HepG2 (cell line): ENCODE data around the gene S100A4.

Source experiments
- CBFB ChIP-seq: sonication (generic); formaldehyde crosslinking; IDR thresholded peaks from 2 replicates; pipeline ENCODE4 v1.4.0; 2020; ENCODE audit warnings: missing genetic modification reagents
- MYNN ChIP-seq: sonication (generic); formaldehyde crosslinking; IDR thresholded peaks from 2 replicates; pipeline ENCODE4 v1.4.0; 2020; ENCODE audit warnings: mild to moderate bottlenecking, low read depth, missing genetic modification reagents
- PCBP1 ChIP-seq: fragments of 200-400 bp; formaldehyde crosslinking; IDR thresholded peaks from 2 replicates; pipeline ENCODE4 v1.6.1; 2017; ENCODE audit warnings: mild to moderate bottlenecking, low read depth, low read length, borderline replicate concordance
- SMC3 ChIP-seq: IDR thresholded peaks from 2 replicates; pipeline ENCODE4 v1.6.1; 2011; ENCODE audit warnings: low read length, improper control_type of control experiment
- ZFP90 ChIP-seq: sonication (generic); formaldehyde crosslinking; IDR thresholded peaks from 2 replicates; pipeline ENCODE4 v1.8.0; 2022; ENCODE audit warnings: missing genetic modification reagents, mild to moderate bottlenecking, inconsistent platforms, borderline replicate concordance
- ZNF138 ChIP-seq: sonication (generic); formaldehyde crosslinking; IDR thresholded peaks from 2 replicates; pipeline ENCODE4 v1.5.0; 2020; ENCODE audit warnings: mild to moderate bottlenecking, low read depth, missing genetic modification reagents
- ZNF296 ChIP-seq: sonication (generic); formaldehyde crosslinking; conservative IDR thresholded peaks from 2 replicates; pipeline ENCODE4 v1.5.0; 2020; ENCODE audit warnings: mild to moderate bottlenecking, missing genetic modification reagents
- ZNF776 ChIP-seq: sonication (generic); formaldehyde crosslinking; IDR thresholded peaks from 2 replicates; pipeline ENCODE4 v1.4.0; 2020; ENCODE audit warnings: mild to moderate bottlenecking, missing genetic modification reagents
- ZNF83 ChIP-seq: sonication (generic); formaldehyde crosslinking; IDR thresholded peaks from 2 replicates; pipeline ENCODE4 v1.4.0; 2020; ENCODE audit warnings: missing genetic modification reagents, mild to moderate bottlenecking, borderline replicate concordance
- TF ChIP-seq, protein P1 (sequence below): sonication (generic); formaldehyde crosslinking; IDR thresholded peaks from 2 replicates; pipeline ENCODE4 v1.5.0; 2020; ENCODE audit warnings: mild to moderate bottlenecking, missing genetic modification reagents, moderate library complexity

GRCh38 chr1:153568367-153569099, 22.9 kb upstream of the S100A4 start:
- TF ChIP-seq PCBP1 (no peak), ZNF138 (CRISPR knock-in tag) (no peak), ZNF776 (CRISPR knock-in tag) (no peak), ZFP90 (CRISPR knock-in tag) (no peak), SMC3 (peak; percentile 85), ZNF83 (no peak), MYNN (CRISPR knock-in tag) (no peak), CBFB (CRISPR knock-in tag) (no peak), ZNF296 (CRISPR knock-in tag) (no peak)
- TF ChIP-seq, protein P1, sequence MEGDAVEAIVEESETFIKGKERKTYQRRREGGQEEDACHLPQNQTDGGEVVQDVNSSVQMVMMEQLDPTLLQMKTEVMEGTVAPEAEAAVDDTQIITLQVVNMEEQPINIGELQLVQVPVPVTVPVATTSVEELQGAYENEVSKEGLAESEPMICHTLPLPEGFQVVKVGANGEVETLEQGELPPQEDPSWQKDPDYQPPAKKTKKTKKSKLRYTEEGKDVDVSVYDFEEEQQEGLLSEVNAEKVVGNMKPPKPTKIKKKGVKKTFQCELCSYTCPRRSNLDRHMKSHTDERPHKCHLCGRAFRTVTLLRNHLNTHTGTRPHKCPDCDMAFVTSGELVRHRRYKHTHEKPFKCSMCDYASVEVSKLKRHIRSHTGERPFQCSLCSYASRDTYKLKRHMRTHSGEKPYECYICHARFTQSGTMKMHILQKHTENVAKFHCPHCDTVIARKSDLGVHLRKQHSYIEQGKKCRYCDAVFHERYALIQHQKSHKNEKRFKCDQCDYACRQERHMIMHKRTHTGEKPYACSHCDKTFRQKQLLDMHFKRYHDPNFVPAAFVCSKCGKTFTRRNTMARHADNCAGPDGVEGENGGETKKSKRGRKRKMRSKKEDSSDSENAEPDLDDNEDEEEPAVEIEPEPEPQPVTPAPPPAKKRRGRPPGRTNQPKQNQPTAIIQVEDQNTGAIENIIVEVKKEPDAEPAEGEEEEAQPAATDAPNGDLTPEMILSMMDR (CRISPR knock-in tag): peak; percentile 98
